Measurements from ENCODE around the gene LEKR1. TPM values are rescaled to one million over a fixed set of nuclear protein-coding genes. Genes with fewer than 3 reads are reported as not detected.
"Not testable (repeated sequence)": the region's sequence is repeated elsewhere in the genome, so short reads cannot be mapped to it uniquely, and the experiment has no call there.

The LEKR1 gene
- polyA plus RNA-seq, 3 donors from 2014 or later: 1.6 to 2.1 TPM; not detected in 1

DNA sequence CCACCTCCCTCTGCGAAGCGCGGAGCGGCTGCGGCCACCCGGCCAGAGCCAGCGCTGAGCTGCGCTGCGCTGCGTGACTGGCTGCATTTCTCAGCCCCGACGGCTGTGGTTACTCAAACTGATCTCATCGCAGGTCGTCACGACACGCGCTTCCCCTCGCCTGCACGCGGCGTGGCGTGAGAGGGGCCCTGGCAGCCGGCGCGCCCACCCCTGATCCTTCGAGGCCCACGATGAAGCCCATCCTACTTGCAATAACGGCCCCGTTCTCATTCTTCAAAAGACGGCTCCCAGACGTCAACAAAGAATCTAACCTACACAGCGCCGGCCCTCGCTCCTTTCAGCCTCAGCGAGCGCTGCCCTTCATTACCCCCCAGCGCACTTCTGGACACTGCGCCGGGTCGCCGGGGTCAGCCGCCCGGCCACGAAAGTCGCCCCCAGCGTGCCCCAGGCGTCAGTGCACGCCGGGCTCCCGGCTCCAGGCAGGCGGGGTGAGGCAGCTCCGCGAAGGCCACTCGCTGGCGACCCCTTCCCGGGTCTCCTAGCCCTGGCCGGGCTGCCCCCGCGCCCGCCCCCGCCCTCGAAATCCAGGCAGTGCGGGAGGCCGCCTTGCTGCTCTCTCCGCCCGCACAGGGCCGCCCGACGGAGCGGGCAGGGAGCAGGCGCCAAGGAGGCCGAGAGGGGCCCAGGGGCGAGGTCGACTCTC lies 9.9 kb upstream of the LEKR1 start:
- peak overlapping the region; percentile 75 to 97 (median 94) for H3K27ac Mint-ChIP-seq
- DNase-seq: peak; percentile 44 to 51 (median 50)
- peaks cover 1 to 6% (median 5%) of the 10 kb centered on the region in 3 donors for H3K27me3 Mint-ChIP-seq (ENCODE audit: low read depth in 3 of 3)
- H3K36me3 Mint-ChIP-seq: no peaks in the 10 kb centered on the region
- no peaks in the 10 kb centered on the region for H3K9me3 Mint-ChIP-seq
- peaks cover 25 to 36% of the 10 kb centered on the region in 2 donors for H3K4me1 Mint-ChIP-seq
- H3K4me3 Mint-ChIP-seq: peak overlapping the region; percentile 95 to 98 (median 96)

- Mint-ChIP-seq H3K9me3 (no peaks in the 10 kb centered on the region), H3K27ac (peak overlapping the region; percentile 87 to 97 (median 94)), H3K27me3 (ENCODE audit: low read depth in 3 of 3) (peaks cover 1 to 6% (median 5%) of the 10 kb centered on the region in 3 donors), H3K36me3 (no peaks in the 10 kb centered on the region), H3K4me1 (peaks cover 25 to 36% of the 10 kb centered on the region in 2 donors), H3K4me3 (peak overlapping the region; percentile 95 to 98 (median 96))
- peak; percentile 84 to 86 (median 85) for DNase-seq
Measured at GRCh38 chr3:156816794-156817645, 9.1 kb upstream of the LEKR1 start.

DNA sequence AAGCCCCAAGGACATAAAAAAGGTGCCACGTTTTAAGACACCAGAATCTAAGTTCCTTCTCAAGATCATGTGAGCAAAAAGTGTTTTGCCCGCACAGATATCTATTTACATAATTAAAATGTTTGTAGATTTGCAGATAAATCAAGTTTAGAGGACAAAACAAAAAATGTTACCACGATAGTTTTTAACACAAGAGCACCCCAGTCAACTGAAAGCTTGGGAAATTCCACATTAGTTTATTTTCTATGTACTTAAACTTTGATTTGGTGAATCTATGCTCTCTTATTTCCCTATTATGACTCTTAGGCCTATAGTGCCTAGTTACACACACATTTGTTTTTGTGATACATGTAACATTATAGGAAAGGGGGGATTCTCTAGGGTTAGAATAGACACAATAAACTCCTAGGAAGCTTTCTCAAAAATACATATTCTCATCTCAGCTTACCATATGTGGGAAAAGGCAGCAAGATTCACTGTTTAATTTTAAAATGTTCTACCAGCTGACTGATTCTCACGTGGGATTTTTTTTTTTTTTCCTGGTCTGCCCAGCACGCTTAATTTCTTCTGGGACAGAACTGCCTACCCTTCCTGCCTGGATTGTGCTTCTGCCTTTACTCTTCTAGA lies 8.4 kb upstream of the LEKR1 start:
- peak overlapping the region; percentile 95 to 98 (median 96) for H3K4me3 Mint-ChIP-seq
- H3K4me1 Mint-ChIP-seq: peaks cover 25 to 36% of the 10 kb centered on the region in 2 donors
- DNase-seq: no peak
- no peaks in the 10 kb centered on the region for H3K36me3 Mint-ChIP-seq
- peaks cover 1 to 6% (median 5%) of the 10 kb centered on the region in 3 donors for H3K27me3 Mint-ChIP-seq (ENCODE audit: low read depth in 3 of 3)
- H3K27ac Mint-ChIP-seq: peak overlapping the region; percentile 87 to 97 (median 92)
- no peaks in the 10 kb centered on the region for H3K9me3 Mint-ChIP-seq

- H3K27me3 Mint-ChIP-seq (ENCODE audit: low read depth in 3 of 3): peaks cover 1 to 6% (median 5%) of the 10 kb centered on the region in 3 donors
- no peak for DNase-seq
- no peaks in the 10 kb centered on the region for H3K9me3 Mint-ChIP-seq
- H3K4me3 Mint-ChIP-seq: peak overlapping the region; percentile 24 to 98 (median 96)
- no peaks in the 10 kb centered on the region for H3K36me3 Mint-ChIP-seq
- H3K27ac Mint-ChIP-seq: peak overlapping the region in 5 of 6 donors; percentile 65 to 97 (median 90)
- peaks cover 24 to 33% of the 10 kb centered on the region in 2 donors for H3K4me1 Mint-ChIP-seq
Measured at GRCh38 chr3:156818273-156818651, 7.9 kb upstream of the LEKR1 start.

GRCh38 chr3:156818890-156819289 lies 7.3 kb upstream of the LEKR1 start:
- H3K27me3 Mint-ChIP-seq (ENCODE audit: low read depth in 3 of 3): peaks cover 1 to 6% (median 5%) of the 10 kb centered on the region in 3 donors
- peaks cover 24 to 28% of the 10 kb centered on the region in 2 donors for H3K4me1 Mint-ChIP-seq
- H3K36me3 Mint-ChIP-seq: no peaks in the 10 kb centered on the region
- peak overlapping the region in 1 of 5 donors; percentile 22 for H3K4me3 Mint-ChIP-seq
- peak overlapping the region in 1 of 6 donors; percentile 49 for H3K27ac Mint-ChIP-seq
- no peak for DNase-seq
- no peaks in the 10 kb centered on the region for H3K9me3 Mint-ChIP-seq

- H3K27me3 Mint-ChIP-seq (ENCODE audit: low read depth in 3 of 3): peaks cover 1 to 6% (median 5%) of the 10 kb centered on the region in 3 donors
- peaks cover 24 to 28% of the 10 kb centered on the region in 2 donors for H3K4me1 Mint-ChIP-seq
- H3K36me3 Mint-ChIP-seq: no peaks in the 10 kb centered on the region
- H3K27ac Mint-ChIP-seq: no peak overlapping the region
- no peak for DNase-seq
- H3K4me3 Mint-ChIP-seq: no peak overlapping the region
- no peaks in the 10 kb centered on the region for H3K9me3 Mint-ChIP-seq
Measured at GRCh38 chr3:156819842-156820691, 6.1 kb upstream of the LEKR1 start.

DNA sequence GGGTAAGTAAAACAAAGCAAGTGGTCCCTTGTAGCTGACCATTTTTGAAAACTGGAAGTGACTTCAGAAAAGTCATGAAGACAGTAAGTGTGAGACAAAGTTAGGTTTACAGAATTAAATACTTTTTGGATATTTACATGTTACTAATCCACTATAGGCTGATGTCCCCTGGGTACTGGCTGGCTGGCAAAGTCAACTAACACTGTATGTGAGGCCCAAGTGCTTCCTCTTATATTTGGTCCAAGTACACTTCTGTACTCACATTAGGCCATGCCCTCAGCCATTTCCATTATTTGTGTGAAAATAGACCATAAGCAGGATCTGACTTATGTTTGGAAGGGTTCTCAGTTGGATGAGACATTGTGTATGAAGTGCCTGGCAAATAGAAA lies 5.5 kb upstream of the LEKR1 start:
- Mint-ChIP-seq H3K27ac (no peak overlapping the region), H3K4me3 (no peak overlapping the region), H3K9me3 (no peaks in the 10 kb centered on the region), H3K36me3 (no peaks in the 10 kb centered on the region), H3K27me3 (ENCODE audit: low read depth in 3 of 3) (peaks cover 1 to 6% (median 5%) of the 10 kb centered on the region in 3 donors), H3K4me1 (peaks cover 24 to 29% of the 10 kb centered on the region in 2 donors)
- no peak for DNase-seq

GRCh38 chr3:156822626-156823260 lies 3.4 kb upstream of the LEKR1 start:
- Mint-ChIP-seq H3K27ac (peak overlapping the region in 1 of 6 donors; percentile 47), H3K4me1 (peaks cover 20 to 27% of the 10 kb centered on the region in 2 donors)
- not testable (repeated sequence) for DNase-seq; H3K9me3 Mint-ChIP-seq; H3K36me3 Mint-ChIP-seq; H3K4me3 Mint-ChIP-seq; H3K27me3 Mint-ChIP-seq (ENCODE audit: low read depth in 3 of 3)

GRCh38 chr3:156825795-156826143 lies 384 bp upstream of the LEKR1 start:
- no peak for DNase-seq
- H3K27ac Mint-ChIP-seq: peak overlapping the region; percentile 96 to 99 (median 98)

GRCh38 chr3:156826896-156827882 lies 1.0 kb downstream of the LEKR1 start:
- no peaks in the 10 kb centered on the region for H3K9me3 Mint-ChIP-seq
- H3K4me1 Mint-ChIP-seq: peaks cover 13 to 19% of the 10 kb centered on the region in 2 donors
- H3K27me3 Mint-ChIP-seq (ENCODE audit: low read depth in 3 of 3): peaks cover 3 to 10% (median 4%) of the 10 kb centered on the region in 3 donors
- H3K27ac Mint-ChIP-seq: peak overlapping the region; percentile 96 to 99 (median 98)
- H3K36me3 Mint-ChIP-seq: no peaks in the 10 kb centered on the region
- DNase-seq: peak in 2 of 3 donors; percentile 47 to 49
- peak overlapping the region; percentile 90 to 99 (median 95) for H3K4me3 Mint-ChIP-seq

More at GRCh38 chr3:156825795-156826143, 384 bp upstream of the LEKR1 start:
- Mint-ChIP-seq H3K4me3 (peak overlapping the region; percentile 90 to 99 (median 95)), H3K36me3 (no peaks in the 10 kb centered on the region), H3K9me3 (no peaks in the 10 kb centered on the region), H3K27me3 (ENCODE audit: low read depth in 3 of 3) (peaks cover 3 to 10% (median 4%) of the 10 kb centered on the region in 3 donors), H3K4me1 (peaks cover 13 to 19% of the 10 kb centered on the region in 2 donors)

GRCh38 chr3:156831006-156831405 lies 4.9 kb downstream of the LEKR1 start:
- Mint-ChIP-seq H3K4me3 (no peak overlapping the region), H3K9me3 (no peaks in the 10 kb centered on the region), H3K27ac (peak overlapping the region in 1 of 6 donors; percentile 15), H3K36me3 (no peaks in the 10 kb centered on the region), H3K27me3 (ENCODE audit: low read depth in 3 of 3) (peaks cover 0 to 8% (median 4%) of the 10 kb centered on the region in 3 donors), H3K4me1 (peaks cover 6 to 11% of the 10 kb centered on the region in 2 donors)
- DNase-seq: no peak

DNA sequence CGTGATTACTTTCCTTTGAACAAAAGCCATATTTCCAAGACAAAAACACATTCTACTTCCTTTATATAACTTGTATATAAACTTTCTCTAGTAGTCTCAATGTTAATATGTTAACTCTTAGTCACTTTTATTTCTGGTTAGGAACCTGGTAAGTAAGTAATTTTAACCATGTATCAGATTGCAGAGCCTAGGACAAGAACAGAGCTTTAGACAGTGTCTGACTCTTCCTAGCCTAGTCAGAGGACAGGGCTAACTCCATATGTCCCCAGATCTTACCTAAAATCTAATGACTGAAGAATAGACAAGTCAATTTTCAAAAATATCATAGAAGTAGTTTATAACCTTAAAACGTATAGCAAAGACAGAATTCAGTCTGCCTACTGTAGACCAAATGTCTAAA lies 8.3 kb downstream of the LEKR1 start:
- no peak for DNase-seq
- Mint-ChIP-seq H3K9me3 (no peaks in the 10 kb centered on the region), H3K27me3 (ENCODE audit: low read depth in 3 of 3) (no peaks in the 10 kb centered on the region), H3K4me1 (no peaks in the 10 kb centered on the region), H3K27ac (no peak overlapping the region), H3K36me3 (no peaks in the 10 kb centered on the region), H3K4me3 (no peak overlapping the region)
